Fibroblast of mammary gland (primary cell): ENCODE data around the gene TMEM18.
A peak's percentile ranks its signal among the peaks of the same experiment; 100 is the strongest.

Experiments used
- DNase-seq: peaks from one replicate; pipeline ENCODE4 v3.0.0-alpha.2; 2010; ENCODE audit warnings: low read depth
- H3K4me3 ChIP-seq: 2 replicates; pipeline ENCODE4 v1.5.1; 2011; ENCODE audit warnings: low read depth, mild to moderate bottlenecking, low read length, moderate library complexity; ENCODE audit not compliant: control insufficient read depth
- CTCF ChIP-seq: conservative IDR thresholded peaks from 2 replicates; pipeline ENCODE4 v1.5.1; 2011; ENCODE audit warnings: low read depth, low read length, inconsistent platforms; ENCODE audit not compliant: control insufficient read depth, insufficient read depth

TMEM18 gene

GRCh38 chr2:673615-674320 lies 3.4 kb downstream of the TMEM18 start:
- no peak for TF ChIP-seq CTCF
- peak; percentile 63 for DNase-seq
- H3K4me3 ChIP-seq = no peak overlapping the region

GRCh38 chr2:673016-673415 lies 4.2 kb downstream of the TMEM18 start:
- no peak overlapping the region for H3K4me3 ChIP-seq
- no peak for TF ChIP-seq CTCF
- no peak for DNase-seq

GRCh38 chr2:672606-672905 lies 4.7 kb downstream of the TMEM18 start:
- no peak overlapping the region for H3K4me3 ChIP-seq
- TF ChIP-seq CTCF = no peak

GRCh38 chr2:671787-672605 lies 5.2 kb downstream of the TMEM18 start:
- H3K4me3 ChIP-seq = no peak overlapping the region
- no peak for DNase-seq
- TF ChIP-seq CTCF = no peak

More at GRCh38 chr2:672606-672905, 4.7 kb downstream of the TMEM18 start:
- DNase-seq = no peak

GRCh38 chr2:671072-671471 lies 6.1 kb downstream of the TMEM18 start:
- no peak overlapping the region for H3K4me3 ChIP-seq
- DNase-seq = no peak
- no peak for TF ChIP-seq CTCF

GRCh38 chr2:670637-671036 lies 6.6 kb downstream of the TMEM18 start:
- TF ChIP-seq CTCF = no peak
- no peak for DNase-seq
- no peak overlapping the region for H3K4me3 ChIP-seq
